Activated effector memory CD4-positive, alpha-beta T cell treated with anti-CD3 and anti-CD28 coated beads, Interleukin-2, amount 50 U/mL, for 16 hours (primary cell): ENCODE results near the gene TMEM219.

Source experiments
- DNase-seq: peaks from one replicate; pipeline ENCODE4 v3.0.0-alpha.2; 2020

The TMEM219 gene

GRCh38 chr16:29983420-29984136 is 21.7 kb downstream of the TMEM219 start:
- no peak for DNase-seq

- no peak for DNase-seq
Observed at GRCh38 chr16:29984137-29984763, 22.4 kb downstream of the TMEM219 start.

GRCh38 chr16:29984764-29985147 is 22.9 kb downstream of the TMEM219 start:
- DNase-seq = no peak

GRCh38 chr16:29985271-29985811 is 23.5 kb downstream of the TMEM219 start:
- DNase-seq = no peak

DNA sequence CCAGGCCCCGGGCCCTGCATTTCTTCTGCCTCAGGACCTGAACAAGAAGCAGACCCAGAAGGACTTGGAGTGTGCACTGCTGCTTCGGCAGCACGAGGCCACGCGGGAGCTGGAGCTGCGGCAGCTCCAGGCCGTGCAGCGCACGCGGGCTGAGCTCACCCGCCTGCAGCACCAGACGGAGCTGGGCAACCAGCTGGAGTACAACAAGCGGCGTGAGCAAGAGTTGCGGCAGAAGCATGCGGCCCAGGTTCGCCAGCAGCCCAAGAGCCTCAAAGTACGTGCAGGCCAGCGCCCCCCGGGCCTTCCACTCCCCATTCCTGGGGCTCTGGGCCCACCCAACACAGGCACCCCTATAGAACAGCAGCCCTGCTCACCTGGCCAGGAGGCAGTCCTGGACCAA is 24.4 kb downstream of the TMEM219 start:
- DNase-seq = no peak

DNA sequence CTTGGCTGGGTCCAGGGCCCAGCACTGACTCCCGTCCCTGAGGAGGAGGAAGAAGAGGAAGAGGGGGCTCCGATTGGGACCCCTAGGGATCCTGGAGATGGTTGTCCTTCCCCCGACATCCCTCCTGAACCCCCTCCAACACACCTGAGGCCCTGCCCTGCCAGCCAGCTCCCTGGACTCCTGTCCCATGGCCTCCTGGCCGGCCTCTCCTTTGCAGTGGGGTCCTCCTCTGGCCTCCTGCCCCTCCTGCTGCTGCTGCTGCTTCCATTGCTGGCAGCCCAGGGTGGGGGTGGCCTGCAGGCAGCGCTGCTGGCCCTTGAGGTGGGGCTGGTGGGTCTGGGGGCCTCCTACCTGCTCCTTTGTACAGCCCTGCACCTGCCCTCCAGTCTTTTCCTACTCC is 25.1 kb downstream of the TMEM219 start:
- DNase-seq = no peak

DNA sequence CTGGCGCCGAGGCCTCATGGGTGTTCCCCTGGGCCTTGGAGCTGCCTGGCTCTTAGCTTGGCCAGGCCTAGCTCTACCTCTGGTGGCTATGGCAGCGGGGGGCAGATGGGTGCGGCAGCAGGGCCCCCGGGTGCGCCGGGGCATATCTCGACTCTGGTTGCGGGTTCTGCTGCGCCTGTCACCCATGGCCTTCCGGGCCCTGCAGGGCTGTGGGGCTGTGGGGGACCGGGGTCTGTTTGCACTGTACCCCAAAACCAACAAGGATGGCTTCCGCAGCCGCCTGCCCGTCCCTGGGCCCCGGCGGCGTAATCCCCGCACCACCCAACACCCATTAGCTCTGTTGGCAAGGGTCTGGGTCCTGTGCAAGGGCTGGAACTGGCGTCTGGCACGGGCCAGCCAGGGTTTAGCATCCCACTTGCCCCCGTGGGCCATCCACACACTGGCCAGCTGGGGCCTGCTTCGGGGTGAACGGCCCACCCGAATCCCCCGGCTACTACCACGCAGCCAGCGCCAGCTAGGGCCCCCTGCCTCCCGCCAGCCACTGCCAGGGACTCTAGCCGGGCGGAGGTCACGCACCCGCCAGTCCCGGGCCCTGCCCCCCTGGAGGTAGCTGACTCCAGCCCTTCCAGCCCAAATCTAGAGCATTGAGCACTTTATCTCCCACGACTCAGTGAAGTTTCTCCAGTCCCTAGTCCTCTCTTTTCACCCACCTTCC is 25.6 kb downstream of the TMEM219 start:
- no peak for DNase-seq

GRCh38 chr16:29988346-29989075 is 26.6 kb downstream of the TMEM219 start:
- DNase-seq = no peak

DNA sequence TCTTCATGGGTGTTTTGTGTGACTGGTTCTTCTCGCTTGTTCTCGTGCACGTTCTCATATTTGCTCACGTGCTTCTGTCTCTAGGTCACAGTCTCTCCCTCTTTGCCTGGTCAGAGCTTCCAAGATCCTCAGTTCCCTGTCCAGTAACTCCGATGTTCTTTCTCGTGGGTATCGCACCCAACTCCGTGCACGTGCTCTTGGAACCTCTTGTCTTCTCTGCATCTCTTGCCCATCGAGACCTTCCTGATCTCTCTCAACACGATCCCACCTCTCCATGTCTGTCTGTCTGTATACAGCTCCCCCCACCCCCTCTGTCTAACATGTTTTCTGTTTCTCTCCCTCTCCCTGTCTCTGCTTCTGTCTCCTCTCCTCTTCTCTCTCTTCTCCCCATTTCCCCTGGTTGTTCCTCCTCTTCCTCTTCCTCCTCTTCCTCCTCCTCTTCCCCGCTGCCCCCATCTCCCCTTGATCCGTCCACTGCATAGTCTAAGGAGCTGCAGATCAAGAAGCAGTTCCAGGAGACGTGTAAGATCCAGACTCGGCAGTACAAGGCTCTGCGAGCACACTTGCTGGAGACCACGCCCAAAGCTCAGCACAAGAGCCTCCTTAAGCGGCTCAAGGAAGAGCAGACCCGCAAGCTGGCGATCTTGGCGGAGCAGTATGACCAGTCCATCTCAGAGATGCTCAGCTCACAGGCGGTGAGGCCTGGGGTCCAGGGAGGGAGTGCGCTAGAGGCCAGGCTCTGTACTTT is 27.4 kb downstream of the TMEM219 start:
- DNase-seq = no peak

DNA sequence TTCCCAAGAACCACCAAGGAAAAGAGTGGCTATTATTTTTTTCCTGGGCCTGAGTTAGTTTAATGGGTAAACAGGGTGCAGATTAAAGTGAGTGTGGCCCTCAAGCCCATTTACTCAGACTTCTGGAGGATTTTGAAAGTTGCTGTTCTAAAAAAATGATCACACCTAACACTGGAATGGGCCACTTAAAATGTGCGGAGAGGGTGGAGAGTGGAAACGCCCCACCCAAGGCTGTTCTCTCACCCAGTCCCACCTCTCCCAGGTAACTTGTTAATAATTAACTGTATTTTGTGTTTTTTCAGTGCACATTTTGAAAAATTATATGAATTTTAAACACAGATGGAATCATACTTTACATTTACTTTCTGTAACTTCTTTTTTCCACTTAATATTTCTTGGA is 28.2 kb downstream of the TMEM219 start:
- no peak for DNase-seq

GRCh38 chr16:29990883-29991570 is 29.1 kb downstream of the TMEM219 start:
- DNase-seq = no peak

GRCh38 chr16:29991571-29991904 is 29.7 kb downstream of the TMEM219 start:
- DNase-seq = no peak

- DNase-seq = no peak
Observed at GRCh38 chr16:29992344-29992967, 30.6 kb downstream of the TMEM219 start.

DNA sequence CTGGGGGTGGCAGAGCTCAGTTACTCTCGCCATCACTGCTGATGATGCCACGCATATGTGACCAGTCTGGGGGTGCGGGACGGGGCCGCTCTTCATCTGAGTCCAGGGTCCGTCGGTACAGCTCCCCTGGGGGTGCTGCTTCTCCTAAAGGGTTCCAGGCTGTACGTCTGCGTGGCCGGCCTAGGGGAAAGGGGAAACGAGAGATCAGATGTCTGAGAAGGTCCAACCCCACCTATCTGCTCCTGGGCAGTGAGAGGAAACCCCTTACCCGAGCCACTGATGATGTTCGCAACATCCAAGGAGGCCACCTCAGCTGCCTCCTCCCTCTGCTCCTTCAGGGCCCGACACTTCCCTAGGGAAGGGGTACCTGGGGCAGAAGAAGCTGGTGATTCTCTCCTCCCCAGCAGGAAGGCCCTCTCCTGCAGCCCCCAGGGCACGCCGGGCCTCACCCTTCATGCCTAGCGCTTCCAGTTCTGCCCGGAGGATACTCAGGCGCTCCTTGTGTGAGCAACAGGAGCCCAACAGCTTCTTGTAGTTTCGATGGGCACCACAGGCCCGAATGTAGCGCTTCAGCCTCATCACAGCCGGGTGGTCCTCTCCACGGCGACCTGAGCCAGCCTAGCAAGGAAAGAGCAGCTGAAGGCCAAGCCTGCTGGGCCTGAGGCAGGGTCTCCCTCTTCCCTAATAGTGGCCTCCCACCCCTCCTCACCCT is 31.5 kb downstream of the TMEM219 start:
- no peak for DNase-seq

DNA sequence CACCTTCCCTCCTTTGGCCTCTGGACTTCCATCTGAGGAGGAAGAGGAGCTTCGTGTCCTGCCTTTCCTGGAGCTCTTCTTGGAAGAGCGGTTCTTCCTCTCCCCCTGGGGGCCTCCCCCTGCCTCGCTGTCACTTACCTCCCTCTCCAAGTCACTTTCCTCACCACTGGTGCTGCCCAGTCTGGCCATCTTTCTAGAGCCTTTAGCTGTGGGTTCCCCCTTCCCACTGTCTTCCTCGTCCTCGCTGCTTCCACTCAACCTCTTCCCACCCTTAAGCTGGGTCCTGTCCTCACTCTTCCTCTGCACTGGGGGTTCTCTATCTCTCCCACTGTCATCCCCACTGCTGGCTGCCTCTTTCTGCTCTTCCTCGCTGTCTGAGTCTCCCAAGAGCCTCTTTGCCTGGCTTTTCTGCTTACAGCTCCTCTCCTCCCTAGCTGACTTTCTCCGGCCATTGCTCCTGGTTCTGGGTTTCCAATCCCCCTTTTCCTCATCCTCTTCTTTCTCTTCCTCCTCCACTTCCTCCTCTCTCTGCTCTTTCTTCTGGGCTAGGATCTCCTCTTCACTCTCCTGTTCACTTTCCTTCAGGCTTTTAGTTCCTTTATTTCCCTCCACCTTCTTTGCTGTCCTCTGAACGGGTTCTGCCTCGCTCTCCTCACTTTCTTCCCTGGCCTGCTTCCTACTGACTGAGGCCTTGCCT is 32.2 kb downstream of the TMEM219 start:
- no peak for DNase-seq

GRCh38 chr16:29994600-29995323 is 32.9 kb downstream of the TMEM219 start:
- peak; percentile 90 for DNase-seq

DNA sequence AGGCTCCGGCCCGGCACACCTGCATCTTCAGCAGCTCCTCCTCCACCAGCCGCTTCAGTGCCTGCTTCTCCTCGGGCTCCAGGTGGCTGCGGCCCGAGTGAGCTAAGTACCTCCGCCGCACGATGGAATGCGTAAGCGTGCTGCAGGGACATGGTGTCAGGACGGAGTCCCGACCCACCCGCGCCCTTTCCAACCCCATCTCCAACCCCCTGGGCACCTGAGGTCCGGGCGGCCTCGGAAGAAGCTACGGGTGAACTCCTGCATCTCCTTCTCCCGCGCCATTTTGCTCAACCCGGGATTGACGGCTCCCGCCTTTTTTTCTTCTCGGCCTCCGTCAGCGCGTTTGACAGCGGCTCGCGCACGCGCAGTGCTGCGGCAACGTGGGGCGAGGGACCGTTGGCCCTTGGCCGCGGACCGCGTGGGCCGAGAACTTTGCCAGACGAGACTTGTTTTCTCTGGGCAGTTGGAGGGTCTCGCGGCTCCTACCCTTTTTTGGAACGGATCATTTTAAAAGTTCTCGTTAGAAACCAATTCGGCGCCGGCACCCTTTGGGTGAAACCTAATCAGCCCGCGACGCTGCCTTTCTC is 33.5 kb downstream of the TMEM219 start, which contains the start of gene HIRIP3:
HIRIP3 (minus strand) TSS at position 294 of the 587 bp plus-strand sequence; CDS start at position 282, 12 bp downstream.
- peak; percentile 95 for DNase-seq

- DNase-seq = peak; percentile 100
Observed at GRCh38 chr16:29995911-29996765, 34.3 kb downstream of the TMEM219 start, which contains the start of gene INO80E. TSS of gene INO80E (plus strand) at chr16:29996241. CDS start at chr16:29996311, 70 bp downstream.
